ENCODE results near the gene ACAD8. TPM values are rescaled to one million over a fixed set of nuclear protein-coding genes. Genes with fewer than 3 reads are reported as not detected.
"Not testable (repeated sequence)": the region's sequence is repeated elsewhere in the genome, so short reads cannot be mapped to it uniquely, and the experiment has no call there.

Gene ACAD8
- total RNA-seq, 1 donor from 2014 or later = 25.9 TPM

DNA sequence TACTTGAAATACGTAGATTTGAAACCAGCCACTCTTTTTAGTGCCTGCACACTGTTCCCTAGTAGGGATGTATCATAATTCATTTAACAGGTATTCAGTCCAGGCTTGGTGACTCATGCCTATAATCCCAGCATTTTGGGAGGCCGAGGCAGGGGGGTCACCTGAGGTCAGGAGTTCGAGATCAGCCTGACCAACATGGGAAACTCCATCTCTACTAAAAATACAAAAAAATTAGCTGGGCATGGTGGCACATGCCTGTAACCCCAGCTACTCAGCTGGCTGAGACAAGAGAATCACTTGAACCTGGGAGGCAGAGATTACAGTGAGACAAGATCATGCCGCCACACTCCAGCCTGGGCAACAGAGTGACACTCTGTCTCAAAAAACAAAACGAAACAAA lies 31.0 kb downstream of the ACAD8 start:
- intact Hi-C loops (cut with micrococcal nuclease) = not testable (repeated sequence)

DNA sequence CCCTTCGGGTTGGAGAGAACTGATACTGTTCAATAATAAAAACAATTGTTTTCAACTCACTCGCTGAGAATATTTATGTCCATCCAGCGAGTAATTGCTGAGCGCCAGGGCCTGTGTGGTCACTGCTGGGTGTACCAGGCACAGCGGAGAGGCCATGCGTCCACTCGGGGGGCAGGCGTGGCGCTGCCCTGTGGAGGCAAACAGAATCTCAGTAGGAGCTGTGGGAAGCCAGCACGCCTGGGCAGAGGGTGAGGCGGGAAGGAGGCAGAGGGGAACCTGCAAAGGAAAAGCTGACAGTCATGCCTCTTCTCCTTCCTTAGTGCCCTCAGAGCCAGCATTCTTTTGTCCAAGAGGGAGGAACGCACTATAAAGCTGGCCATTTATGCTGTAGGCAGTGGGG lies 34.2 kb downstream of the ACAD8 start:
- intact Hi-C loops (cut with micrococcal nuclease) = no loop called here

DNA sequence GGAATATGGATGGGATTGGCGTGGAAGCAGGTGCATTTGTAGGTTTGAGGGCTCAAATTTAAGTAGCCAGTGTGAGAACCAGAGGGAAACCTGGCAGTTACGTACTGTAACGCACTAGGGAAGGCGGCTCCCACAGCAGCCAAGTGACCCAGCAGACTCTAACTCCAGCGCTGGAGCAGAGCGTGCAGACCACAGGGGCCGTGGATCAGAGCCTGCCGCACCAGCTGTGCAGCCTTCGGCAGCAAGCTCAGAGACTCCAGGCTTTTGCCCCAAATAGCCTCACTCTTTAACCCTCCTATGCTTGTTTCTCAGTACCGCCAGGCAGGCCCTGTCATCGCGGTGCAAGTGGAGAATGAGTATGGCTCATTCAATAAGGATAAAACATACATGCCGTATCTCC lies 35.1 kb downstream of the ACAD8 start:
- intact Hi-C loops (cut with micrococcal nuclease) = no loop called here

DNA sequence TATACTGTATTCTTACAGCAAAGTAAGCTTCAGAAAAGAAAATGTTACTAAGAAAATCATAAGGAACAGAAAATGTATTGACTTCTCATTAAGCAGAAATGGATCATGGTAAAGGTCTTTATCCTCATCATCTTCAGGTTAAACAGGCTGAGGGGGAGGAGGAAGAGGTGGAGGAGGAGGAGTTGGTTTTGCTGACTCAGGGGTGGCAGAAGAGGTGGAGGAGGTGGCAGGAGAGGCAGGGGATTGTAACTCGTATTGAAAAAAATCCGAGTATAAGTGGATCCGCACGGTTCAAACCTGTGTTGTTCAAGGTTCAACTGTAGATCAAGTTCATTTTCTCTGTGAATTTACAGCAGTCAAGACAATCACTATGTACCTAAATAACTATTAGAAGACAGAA lies 35.8 kb downstream of the ACAD8 start:
- intact Hi-C loops (cut with micrococcal nuclease) = no loop called here

DNA sequence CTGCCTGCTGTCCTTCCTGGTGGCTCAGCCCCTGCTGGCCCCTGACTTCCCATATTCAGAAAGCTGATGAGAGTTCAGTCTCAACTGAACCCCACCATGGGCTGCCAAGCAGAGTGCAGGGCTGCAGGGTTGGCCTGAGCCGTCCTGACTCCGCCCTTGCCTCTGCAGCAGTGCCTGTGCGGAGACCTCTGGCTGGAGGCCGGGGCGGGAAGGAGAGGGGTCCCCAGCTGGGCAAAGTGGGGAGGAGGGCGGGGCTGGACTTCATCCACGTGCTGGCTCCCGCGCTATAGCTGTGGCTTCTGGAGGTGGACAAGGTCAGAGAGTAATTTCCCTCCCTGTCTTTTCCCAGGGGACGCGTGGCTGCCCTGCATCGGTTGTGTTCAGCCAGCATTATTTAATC lies 36.4 kb downstream of the ACAD8 start:
- intact Hi-C loops (cut with micrococcal nuclease) = no loop called here

DNA sequence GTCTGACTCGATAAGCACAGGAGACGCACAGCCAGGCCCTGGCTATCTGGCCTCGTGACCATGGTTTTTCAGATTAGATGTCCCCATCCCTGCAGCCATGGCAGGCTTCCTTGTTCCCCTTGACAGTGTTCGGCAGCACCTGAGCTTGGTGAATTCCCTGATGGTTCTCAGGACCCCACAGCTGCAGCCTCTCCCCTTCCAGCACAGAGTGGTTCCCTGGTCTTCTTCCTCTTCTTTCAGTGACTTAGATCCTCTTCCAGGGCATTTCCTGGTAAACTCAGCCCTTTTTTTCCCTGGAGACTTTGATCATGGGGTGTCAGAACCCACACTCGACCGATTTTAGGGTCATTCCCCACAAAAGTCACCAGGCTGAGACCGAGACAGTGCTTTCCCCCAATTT lies 37.3 kb downstream of the ACAD8 start:
- intact Hi-C loops (cut with micrococcal nuclease) = no loop called here

DNA sequence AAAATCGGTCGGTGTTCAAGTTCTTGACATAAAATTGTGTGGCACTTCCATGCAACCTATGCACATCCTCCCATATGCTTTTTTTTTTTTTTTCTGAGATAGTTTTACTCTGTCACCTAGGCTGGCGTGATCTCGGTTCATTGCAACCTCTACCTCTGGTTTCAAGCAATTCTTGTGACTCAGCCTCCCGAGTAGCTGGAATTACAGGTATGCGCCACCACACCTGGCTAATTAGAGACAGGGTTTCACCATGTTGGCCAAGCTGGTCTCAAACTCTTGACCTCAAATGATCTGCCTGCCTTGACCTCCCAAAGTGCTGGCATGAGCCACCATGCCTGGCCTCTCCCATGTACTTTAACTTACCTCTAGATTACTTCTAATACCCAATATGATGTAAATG lies 37.8 kb downstream of the ACAD8 start:
- intact Hi-C loops (cut with micrococcal nuclease) = no loop called here

DNA sequence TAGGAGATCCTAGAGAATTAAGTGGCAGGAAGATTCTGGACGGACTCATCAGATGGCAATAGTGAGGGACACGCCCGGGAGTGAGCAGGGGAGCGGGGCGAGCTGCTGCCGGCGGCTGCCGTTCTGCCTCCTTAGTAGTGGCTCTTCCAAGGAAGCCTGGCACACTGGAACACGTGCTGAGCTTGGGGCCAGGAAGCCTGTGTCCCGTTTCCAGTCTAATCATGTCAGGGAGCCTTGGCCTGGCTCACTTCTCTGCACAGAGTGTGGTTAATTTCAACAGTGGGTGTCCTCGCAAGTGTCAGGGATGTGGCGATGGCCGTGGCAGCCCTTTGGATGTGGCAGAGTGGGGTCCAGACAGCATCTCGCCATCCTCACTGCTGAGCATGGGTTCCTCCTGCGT lies 39.3 kb downstream of the ACAD8 start:
- intact Hi-C loops (cut with micrococcal nuclease) = no loop called here

DNA sequence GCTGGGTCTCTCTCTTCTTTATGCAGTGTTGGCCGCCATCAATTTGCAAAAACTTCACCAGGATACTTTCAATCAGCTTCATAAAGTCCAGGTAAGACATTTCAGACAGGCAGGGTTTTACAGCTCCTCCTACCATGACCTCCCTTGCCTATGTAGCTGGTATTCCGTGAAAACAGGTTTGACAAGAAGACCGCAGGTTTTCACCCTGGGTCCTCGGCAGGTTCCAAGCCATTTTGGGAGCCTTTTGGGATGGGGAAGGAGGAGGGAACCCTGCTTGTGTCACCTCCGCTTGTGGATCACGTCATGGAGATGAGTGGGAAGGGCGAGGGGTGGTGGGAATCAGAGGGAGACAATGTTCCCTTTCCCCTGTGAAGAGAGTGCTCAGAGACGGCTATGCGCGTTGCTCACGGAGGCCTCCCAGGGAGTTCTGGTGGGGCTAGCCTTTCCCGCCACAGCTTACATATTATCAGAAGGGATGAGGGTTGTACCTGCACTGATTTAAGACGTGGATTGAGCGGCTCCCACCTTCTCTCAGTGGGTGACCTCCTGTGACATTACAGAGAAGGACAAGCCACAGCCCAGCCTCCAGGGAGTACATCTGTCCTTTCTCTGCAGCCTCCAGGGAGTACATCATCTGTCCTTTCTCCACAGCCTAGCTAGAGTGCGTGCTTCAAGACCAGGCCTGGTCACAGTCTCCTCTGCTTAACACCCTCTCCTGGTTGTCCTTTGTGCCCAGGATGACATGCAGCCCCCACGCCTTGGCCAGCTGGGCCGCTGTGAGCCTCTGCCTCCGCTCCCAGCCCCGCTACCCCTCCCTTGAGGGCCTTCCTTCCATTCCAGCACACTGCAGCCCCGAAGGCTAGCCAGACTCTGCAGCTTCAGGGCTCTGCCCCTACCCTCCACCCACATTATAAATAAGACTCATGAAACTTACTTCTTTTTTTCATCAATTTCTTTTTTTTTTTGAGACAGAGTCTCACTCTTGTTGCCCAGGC lies 40.0 kb downstream of the ACAD8 start:
- intact Hi-C loops (cut with micrococcal nuclease) = no loop called here

DNA sequence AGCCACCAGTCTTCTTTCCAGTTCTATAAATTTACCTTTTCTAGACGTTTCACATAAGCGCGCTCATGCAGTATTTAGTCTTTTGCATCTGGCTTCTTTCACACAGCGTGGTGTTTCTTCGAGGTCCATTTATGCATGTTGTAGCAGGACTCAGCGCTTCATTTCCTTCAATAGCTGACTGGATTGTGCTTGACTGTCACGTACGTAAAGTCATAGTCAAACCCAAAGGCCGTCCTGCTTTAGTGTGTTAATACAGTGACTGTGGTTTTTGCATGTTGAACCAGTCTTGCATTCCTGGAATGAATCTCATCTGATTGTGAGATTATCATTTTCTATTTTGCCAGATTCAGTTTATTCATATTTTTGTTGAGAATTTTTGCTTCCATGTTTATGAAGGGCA lies 41.3 kb downstream of the ACAD8 start:
- intact Hi-C loops (cut with micrococcal nuclease) = no loop called here

DNA sequence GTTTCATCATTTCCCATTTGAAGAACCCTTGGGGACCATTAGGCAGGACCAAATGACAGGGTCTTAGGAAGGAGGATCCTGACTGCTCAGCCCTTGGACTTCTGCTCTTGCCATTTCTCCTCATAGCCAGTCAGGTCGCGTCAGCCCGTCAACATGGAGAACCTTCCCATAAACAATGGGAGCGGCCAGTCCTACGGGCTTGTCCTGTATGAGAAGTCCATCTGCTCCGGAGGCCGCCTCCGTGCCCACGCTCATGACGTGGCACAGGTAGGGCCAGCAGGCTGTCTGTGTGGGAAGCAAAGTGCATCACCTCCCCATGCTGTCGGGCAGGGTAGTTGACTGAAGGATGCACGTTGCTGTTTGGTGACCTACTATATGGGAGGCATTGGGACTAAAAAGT lies 58.9 kb downstream of the ACAD8 start:
- intact Hi-C loops (cut with micrococcal nuclease) = no loop called here

DNA sequence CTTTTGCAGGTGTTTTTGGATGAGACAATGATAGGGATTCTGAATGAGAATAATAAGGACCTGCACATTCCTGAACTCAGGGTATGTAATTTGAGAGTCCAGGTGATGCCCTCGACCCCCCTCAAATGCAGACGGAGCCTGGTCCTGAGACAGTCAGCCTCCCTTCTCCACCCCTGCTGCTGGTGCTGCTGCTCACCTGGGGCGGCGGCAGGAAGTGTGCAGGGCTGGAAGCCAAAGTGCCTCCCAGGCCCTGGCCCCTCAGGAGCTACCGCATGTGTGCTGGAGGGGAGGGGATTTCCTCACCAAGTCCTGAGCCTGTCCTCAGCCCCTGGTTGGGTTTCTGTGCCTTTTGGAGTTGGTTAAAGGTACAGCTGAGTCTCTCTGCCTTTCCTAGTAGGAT lies 59.4 kb downstream of the ACAD8 start:
- intact Hi-C loops (cut with micrococcal nuclease) = no loop called here

DNA sequence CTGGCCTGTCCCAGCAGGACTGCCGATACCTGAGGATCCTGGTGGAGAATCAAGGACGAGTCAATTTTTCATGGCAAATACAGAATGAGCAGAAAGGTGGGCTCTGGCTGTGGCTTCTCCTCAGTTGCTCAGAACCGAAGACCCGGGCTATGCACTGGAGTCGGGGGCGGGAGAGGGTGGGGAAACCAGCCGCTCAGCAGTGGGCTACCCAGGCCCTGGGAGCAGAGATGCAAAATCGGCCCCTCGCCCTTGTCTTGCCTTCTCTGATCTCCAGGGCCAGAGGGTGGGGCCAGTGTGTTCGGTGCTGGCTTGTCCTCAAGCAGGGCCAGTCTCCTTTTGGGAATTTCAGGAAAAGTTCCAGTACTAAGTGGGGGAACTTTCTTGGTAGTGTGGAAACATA lies 60.0 kb downstream of the ACAD8 start:
- intact Hi-C loops (cut with micrococcal nuclease) = no loop called here

DNA sequence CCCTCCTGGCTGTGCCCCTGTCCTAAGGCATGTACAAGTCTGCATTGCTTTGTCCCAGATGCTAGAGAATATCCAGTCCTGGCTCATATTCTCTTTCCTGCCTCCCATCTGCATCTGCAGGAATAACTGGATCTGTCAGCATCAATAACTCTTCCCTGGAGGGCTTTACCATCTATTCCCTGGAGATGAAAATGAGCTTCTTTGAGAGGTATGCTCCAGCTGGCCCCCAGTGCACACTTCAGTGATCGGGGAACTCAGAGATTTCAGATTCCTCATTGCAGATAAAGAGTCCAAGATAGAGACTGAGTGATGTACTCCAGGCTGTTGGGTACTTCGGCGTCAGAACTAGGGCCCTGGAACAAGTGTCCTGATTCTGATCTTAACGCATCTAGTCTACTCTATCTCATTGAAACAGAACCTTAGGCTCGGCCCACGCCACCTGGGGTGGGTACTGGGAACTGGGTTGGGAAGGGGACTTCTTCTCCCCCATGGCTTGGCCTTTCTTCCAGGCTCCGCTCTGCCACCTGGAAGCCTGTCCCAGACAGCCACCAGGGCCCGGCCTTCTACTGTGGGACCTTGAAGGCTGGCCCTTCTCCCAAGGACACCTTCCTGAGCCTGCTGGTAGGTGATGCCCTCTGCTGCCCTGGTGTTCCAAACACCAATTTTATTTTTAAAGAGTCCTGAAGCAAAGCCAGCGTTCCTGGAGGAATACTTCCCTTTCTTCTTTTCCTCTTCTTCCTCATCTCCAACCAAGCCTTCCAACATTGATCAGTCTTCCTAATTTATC lies 60.6 kb downstream of the ACAD8 start:
- intact Hi-C loops (cut with micrococcal nuclease) = no loop called here

Other genes starting within 250 kb of the ACAD8 start
- 0.91 and 1.7 TPM in 2 replicates for gene JAM3, start 184.5 kb upstream of the ACAD8 start, total RNA-seq
- gene NCAPD3, start 29.6 kb upstream of the ACAD8 start, total RNA-seq = 104 TPM in 2 replicates
- gene VPS26B, start 28.9 kb upstream of the ACAD8 start, total RNA-seq = 55.6 and 56.4 TPM in 2 replicates
- 60.7 and 61.5 TPM in 2 replicates for gene THYN1, start 216 bp upstream of the ACAD8 start, total RNA-seq
- gene GLB1L3, start 22.8 kb downstream of the ACAD8 start, total RNA-seq = 10.3 and 11.3 TPM in 2 replicates
- gene GLB1L2, start 78.4 kb downstream of the ACAD8 start, total RNA-seq = 2.0 TPM in 2 replicates
- gene B3GAT1, start 158.7 kb downstream of the ACAD8 start, total RNA-seq = 0.52 and 0.61 TPM in 2 replicates

Measured in T-helper 2 cell treated with Interferon-gamma antibody and Interleukin-4, amounts not matched to agents 100 ng/mL and 5 ng/mL, for 36 hours (primary cell).